Measurements from ENCODE around the gene ISOC2. TPM values are rescaled to one million over a fixed set of nuclear protein-coding genes. Genes with fewer than 3 reads are reported as not detected.

The ISOC2 gene
- total RNA-seq, 1 donor from 2014 or later, result 55.2 TPM

Other genes with a start within 250 kb of the ISOC2 start
- 1.6 TPM for gene TMEM86B, start 232.9 kb downstream of the ISOC2 start, total RNA-seq
- gene PPP6R1, start 202.6 kb downstream of the ISOC2 start, total RNA-seq, result 39.5 TPM
- gene HSPBP1, start 181.5 kb downstream of the ISOC2 start, total RNA-seq, result 30.2 TPM
- 2.4 TPM for gene BRSK1, start 177.6 kb downstream of the ISOC2 start, total RNA-seq
- 1.2 TPM for gene TMEM150B, start 136.3 kb downstream of the ISOC2 start, total RNA-seq
- gene KMT5C, start 121.8 kb downstream of the ISOC2 start, total RNA-seq, result 6.2 TPM
- gene COX6B2, start 106.9 kb downstream of the ISOC2 start, total RNA-seq, result not detected
- gene GARIN5B, start 98.4 kb downstream of the ISOC2 start, total RNA-seq, result not detected
- not detected for gene IL11, start 91.2 kb downstream of the ISOC2 start, total RNA-seq
- not detected for gene TMEM190, start 84.8 kb downstream of the ISOC2 start, total RNA-seq
- 0.24 TPM for gene TMEM238, start 77.3 kb downstream of the ISOC2 start, total RNA-seq
- 664 TPM for gene RPL28, start 75.7 kb downstream of the ISOC2 start, total RNA-seq
- gene UBE2S, start 53.9 kb downstream of the ISOC2 start, total RNA-seq, result 31.2 TPM
- gene SHISA7, start 18.3 kb downstream of the ISOC2 start, total RNA-seq, result not detected
- gene C19orf85, start 3.1 kb upstream of the ISOC2 start, total RNA-seq, result not detected
- gene ZNF628, start 15.0 kb upstream of the ISOC2 start, total RNA-seq, result 5.7 TPM
- gene NAT14, start 23.5 kb upstream of the ISOC2 start, total RNA-seq, result 5.6 TPM
- 3.4 TPM for gene SSC5D, start 26.8 kb upstream of the ISOC2 start, total RNA-seq
- gene SBK2, start 75.5 kb upstream of the ISOC2 start, total RNA-seq, result 12.7 TPM
- gene SBK3, start 83.9 kb upstream of the ISOC2 start, total RNA-seq, result 17.6 TPM
- 13.1 TPM for gene ZNF579, start 119.2 kb upstream of the ISOC2 start, total RNA-seq
- 14.8 TPM for gene FIZ1, start 137.9 kb upstream of the ISOC2 start, total RNA-seq
- 16.9 TPM for gene ZNF524, start 138.6 kb upstream of the ISOC2 start, total RNA-seq
- gene ZNF865, start 144.0 kb upstream of the ISOC2 start, total RNA-seq, result 16.9 TPM
- 11.1 TPM for gene ZNF784, start 162.9 kb upstream of the ISOC2 start, total RNA-seq
- gene ZNF580, start 179.4 kb upstream of the ISOC2 start, total RNA-seq, result 13.2 TPM
- gene ZNF581, start 182.0 kb upstream of the ISOC2 start, total RNA-seq, result 7.4 TPM
- 17.4 TPM for gene CCDC106, start 186.6 kb upstream of the ISOC2 start, total RNA-seq
- gene U2AF2, start 193.4 kb upstream of the ISOC2 start, total RNA-seq, result 74.5 TPM
- gene EPN1, start 213.6 kb upstream of the ISOC2 start, total RNA-seq, result 213 TPM